ENCODE results near the gene KHDRBS1. TPM values are rescaled to one million over a fixed set of nuclear protein-coding genes. Genes with fewer than 3 reads are reported as not detected.

KHDRBS1 gene
- polyA plus RNA-seq, 1 donor from 2014 or later, result 214 TPM

- no peak overlapping the region for H3K9ac ChIP-seq (ENCODE audit: low read length)
- TF ChIP-seq POLR2AphosphoS5 (IDR thresholded peaks at IDR 0.05) (no peak), CTCF (IDR thresholded peaks at IDR 0.05; ENCODE audit: poor library complexity, severe bottlenecking) (no peak), SMC3 (conservative IDR thresholded peaks at IDR 0.05; ENCODE audit: poor library complexity) (no peak), MXI1 (conservative IDR thresholded peaks at IDR 0.05; ENCODE audit: poor library complexity, severe bottlenecking) (no peak), EP300 (conservative IDR thresholded peaks at IDR 0.05; ENCODE audit: poor library complexity, severe bottlenecking) (no peak), EZH2 (IDR thresholded peaks at IDR 0.05; ENCODE audit: borderline replicate concordance, insufficient read depth, low read length, poor library complexity, severe bottlenecking) (no peak), TAF1 (IDR thresholded peaks at IDR 0.05; ENCODE audit: low read depth) (no peak)
- no peak overlapping the region for H3K27ac ChIP-seq (ENCODE audit: low read length)
- no peaks in the 10 kb centered on the region for H3K9me3 ChIP-seq (ENCODE audit: low read length)
- no peaks in the 10 kb centered on the region for H3K36me3 ChIP-seq (ENCODE audit: insufficient read depth, low read length)
- no peaks in the 10 kb centered on the region for H4K20me1 ChIP-seq (ENCODE audit: insufficient read depth)
- H3K27me3 ChIP-seq (ENCODE audit: insufficient read depth, low read depth, low read length), result no peaks in the 10 kb centered on the region
- no peaks in the 10 kb centered on the region for H3F3A ChIP-seq (ENCODE audit: insufficient read depth, low read length, poor library complexity, severe bottlenecking)
- H3K9me2 ChIP-seq (ENCODE audit: insufficient read depth, low read length), result no peaks in the 10 kb centered on the region
- no peaks in the 10 kb centered on the region for H3K79me2 ChIP-seq (replicated peaks; ENCODE audit: insufficient read depth, low read length)
- H3K4me3 ChIP-seq (ENCODE audit: low read length), result no peak overlapping the region
- H2AFZ ChIP-seq (ENCODE audit: low read depth, low read length), result no peak overlapping the region
- no peak overlapping the region for H3K4me2 ChIP-seq (ENCODE audit: low read length)
Measured at GRCh38 chr1:31984419-31985347, 29.0 kb upstream of the KHDRBS1 start.

DNA sequence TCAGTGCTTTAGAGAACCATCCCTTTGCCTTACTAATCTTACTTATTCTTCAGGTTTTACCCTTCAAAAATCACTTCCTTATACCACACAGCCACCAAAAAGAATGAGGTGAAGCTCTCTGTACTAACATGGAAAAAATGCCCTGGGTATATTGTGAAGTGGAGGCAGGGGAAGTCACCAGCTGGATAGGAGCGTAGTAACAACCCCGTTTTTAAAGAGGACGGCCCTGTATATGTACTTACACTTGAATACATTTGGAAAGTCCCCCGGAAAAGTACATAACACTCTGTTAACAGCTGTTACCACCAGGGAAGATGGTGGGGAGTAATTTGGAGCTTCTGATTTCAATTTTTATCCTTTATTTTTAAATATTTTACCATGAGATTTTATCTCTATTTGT is 28.2 kb upstream of the KHDRBS1 start:
- TF ChIP-seq POLR2AphosphoS5 (IDR thresholded peaks at IDR 0.05) (no peak), SMC3 (conservative IDR thresholded peaks at IDR 0.05; ENCODE audit: poor library complexity) (no peak), RAD21 (conservative IDR thresholded peaks at IDR 0.05) (no peak), EZH2 (IDR thresholded peaks at IDR 0.05; ENCODE audit: borderline replicate concordance, insufficient read depth, low read length, poor library complexity, severe bottlenecking) (no peak), CTCF (IDR thresholded peaks at IDR 0.05; ENCODE audit: poor library complexity, severe bottlenecking) (no peak), TAF1 (IDR thresholded peaks at IDR 0.05; ENCODE audit: low read depth) (no peak), EP300 (conservative IDR thresholded peaks at IDR 0.05; ENCODE audit: poor library complexity, severe bottlenecking) (no peak), MXI1 (conservative IDR thresholded peaks at IDR 0.05; ENCODE audit: poor library complexity, severe bottlenecking) (no peak)
- TF ChIP-seq, protein P1, sequence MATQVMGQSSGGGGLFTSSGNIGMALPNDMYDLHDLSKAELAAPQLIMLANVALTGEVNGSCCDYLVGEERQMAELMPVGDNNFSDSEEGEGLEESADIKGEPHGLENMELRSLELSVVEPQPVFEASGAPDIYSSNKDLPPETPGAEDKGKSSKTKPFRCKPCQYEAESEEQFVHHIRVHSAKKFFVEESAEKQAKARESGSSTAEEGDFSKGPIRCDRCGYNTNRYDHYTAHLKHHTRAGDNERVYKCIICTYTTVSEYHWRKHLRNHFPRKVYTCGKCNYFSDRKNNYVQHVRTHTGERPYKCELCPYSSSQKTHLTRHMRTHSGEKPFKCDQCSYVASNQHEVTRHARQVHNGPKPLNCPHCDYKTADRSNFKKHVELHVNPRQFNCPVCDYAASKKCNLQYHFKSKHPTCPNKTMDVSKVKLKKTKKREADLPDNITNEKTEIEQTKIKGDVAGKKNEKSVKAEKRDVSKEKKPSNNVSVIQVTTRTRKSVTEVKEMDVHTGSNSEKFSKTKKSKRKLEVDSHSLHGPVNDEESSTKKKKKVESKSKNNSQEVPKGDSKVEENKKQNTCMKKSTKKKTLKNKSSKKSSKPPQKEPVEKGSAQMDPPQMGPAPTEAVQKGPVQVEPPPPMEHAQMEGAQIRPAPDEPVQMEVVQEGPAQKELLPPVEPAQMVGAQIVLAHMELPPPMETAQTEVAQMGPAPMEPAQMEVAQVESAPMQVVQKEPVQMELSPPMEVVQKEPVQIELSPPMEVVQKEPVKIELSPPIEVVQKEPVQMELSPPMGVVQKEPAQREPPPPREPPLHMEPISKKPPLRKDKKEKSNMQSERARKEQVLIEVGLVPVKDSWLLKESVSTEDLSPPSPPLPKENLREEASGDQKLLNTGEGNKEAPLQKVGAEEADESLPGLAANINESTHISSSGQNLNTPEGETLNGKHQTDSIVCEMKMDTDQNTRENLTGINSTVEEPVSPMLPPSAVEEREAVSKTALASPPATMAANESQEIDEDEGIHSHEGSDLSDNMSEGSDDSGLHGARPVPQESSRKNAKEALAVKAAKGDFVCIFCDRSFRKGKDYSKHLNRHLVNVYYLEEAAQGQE (IDR thresholded peaks at IDR 0.05; ENCODE audit: borderline replicate concordance), result no peak
- Histone ChIP-seq H3K9ac (ENCODE audit: low read length) (no peak overlapping the region), H2AFZ (ENCODE audit: low read depth, low read length) (no peak overlapping the region), H4K20me1 (ENCODE audit: insufficient read depth) (no peaks in the 10 kb centered on the region), H3K27ac (ENCODE audit: low read length) (no peak overlapping the region), H3K79me2 (replicated peaks; ENCODE audit: insufficient read depth, low read length) (no peaks in the 10 kb centered on the region), H3F3A (ENCODE audit: insufficient read depth, low read length, poor library complexity, severe bottlenecking) (no peaks in the 10 kb centered on the region), H3K27me3 (ENCODE audit: insufficient read depth, low read depth, low read length) (no peaks in the 10 kb centered on the region), H3K9me2 (ENCODE audit: insufficient read depth, low read length) (no peaks in the 10 kb centered on the region), H3K4me3 (ENCODE audit: low read length) (no peak overlapping the region), H3K36me3 (ENCODE audit: insufficient read depth, low read length) (no peaks in the 10 kb centered on the region), H3K4me2 (ENCODE audit: low read length) (no peak overlapping the region), H3K9me3 (ENCODE audit: low read length) (no peaks in the 10 kb centered on the region)

All from neural cell (in vitro differentiated cells).